ENCODE data around the gene SLC1A5.

DNA sequence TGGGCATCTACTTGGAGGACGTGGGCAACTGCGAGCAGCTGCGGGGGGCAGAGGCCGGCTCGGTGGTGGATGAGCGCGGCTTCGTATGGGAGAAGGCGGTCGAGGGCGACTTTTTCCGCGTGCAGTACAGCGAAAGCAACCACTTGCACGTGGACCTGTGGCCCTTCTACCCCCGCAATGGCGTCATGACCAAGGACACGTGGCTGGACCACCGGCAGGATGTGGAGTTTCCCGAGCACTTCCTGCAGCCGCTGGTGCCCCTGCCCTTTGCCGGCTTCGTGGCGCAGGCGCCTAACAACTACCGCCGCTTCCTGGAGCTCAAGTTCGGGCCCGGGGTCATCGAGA, 31.9 kb downstream of the SLC1A5 start:
- TF ChIP-seq, protein P1, sequence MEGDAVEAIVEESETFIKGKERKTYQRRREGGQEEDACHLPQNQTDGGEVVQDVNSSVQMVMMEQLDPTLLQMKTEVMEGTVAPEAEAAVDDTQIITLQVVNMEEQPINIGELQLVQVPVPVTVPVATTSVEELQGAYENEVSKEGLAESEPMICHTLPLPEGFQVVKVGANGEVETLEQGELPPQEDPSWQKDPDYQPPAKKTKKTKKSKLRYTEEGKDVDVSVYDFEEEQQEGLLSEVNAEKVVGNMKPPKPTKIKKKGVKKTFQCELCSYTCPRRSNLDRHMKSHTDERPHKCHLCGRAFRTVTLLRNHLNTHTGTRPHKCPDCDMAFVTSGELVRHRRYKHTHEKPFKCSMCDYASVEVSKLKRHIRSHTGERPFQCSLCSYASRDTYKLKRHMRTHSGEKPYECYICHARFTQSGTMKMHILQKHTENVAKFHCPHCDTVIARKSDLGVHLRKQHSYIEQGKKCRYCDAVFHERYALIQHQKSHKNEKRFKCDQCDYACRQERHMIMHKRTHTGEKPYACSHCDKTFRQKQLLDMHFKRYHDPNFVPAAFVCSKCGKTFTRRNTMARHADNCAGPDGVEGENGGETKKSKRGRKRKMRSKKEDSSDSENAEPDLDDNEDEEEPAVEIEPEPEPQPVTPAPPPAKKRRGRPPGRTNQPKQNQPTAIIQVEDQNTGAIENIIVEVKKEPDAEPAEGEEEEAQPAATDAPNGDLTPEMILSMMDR (IDR thresholded peaks at IDR 0.05) = no peak
- no peak for TF ChIP-seq POLR2A (IDR thresholded peaks at IDR 0.05)
- no peak for TF ChIP-seq POLR2AphosphoS5 (IDR thresholded peaks at IDR 0.05)
